Stimulated activated CD8-positive, alpha-beta memory T cell treated with anti-CD3 and anti-CD28 coated beads, Interleukin-7, amount 100 ng/mL, for 4 hours (primary cell): ENCODE results near the gene CACNA1C.

ENCODE experiments used
- DNase-seq, 2 donors: peaks; one replicate each; pipeline ENCODE4 v3.0.0-alpha.2; 2020; ENCODE audit warnings: low read depth in 2 of 2

CACNA1C gene

DNA sequence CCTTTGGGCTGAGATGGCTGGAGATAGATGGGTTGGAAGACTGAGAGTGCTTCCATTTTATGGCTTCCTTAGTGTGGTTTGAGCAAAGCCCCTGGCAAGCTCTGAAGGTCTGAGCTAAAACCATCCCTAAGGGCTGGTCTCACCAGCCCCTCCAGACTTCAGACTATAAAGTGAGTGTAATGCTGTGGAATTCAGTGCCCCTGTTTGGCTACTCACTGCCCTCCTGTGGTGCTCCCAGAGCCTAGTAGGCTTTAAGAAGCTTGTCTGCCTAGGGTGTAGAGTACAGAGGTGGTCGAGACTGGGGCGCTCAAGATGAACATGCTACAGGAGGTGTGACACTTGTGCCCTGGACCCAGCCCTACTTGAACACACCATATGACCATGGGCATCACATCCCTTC, 495.3 kb downstream of the CACNA1C start:
- DNase-seq = no peak

DNA sequence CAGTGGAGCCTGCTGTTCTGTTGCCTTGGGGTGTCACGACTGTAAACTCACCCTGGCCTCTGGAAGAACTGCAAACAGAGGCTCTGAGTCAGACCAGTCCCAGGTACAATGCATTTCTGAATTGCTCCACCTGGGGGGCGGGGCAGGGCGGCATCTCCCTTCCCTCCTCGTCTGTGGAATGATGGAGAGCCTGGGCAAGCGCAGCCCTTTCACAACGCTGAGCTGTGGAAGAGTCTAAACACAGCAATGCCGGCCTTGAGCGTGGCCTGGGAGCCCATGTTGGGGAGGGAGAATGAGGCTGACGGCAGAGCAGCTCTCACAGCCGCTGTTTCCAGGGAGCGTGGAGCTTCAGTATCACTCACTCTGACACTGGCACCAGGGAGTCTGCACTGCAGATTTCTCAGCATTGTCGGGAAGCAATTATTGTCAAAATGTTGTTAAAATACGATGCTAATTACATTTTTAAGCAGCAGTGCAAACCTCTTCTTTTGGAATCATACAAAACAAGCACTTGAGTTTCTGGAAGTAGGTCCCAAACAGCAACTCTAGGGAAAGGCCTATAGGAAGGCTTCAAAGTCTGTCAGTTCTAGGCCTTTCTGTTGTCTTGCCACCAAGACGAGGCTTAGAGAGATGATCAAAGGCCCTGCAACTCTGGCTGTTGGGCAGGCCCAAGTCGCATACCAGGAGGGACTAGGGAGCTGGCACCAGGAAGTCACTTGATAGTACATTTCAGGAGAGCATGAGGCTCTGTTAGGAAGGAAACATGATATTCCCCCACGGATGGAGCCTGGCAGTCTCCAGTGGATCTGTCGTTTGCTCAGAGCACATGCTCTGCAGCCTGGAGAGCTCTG, 498.0 kb downstream of the CACNA1C start:
- no peak for DNase-seq

DNA sequence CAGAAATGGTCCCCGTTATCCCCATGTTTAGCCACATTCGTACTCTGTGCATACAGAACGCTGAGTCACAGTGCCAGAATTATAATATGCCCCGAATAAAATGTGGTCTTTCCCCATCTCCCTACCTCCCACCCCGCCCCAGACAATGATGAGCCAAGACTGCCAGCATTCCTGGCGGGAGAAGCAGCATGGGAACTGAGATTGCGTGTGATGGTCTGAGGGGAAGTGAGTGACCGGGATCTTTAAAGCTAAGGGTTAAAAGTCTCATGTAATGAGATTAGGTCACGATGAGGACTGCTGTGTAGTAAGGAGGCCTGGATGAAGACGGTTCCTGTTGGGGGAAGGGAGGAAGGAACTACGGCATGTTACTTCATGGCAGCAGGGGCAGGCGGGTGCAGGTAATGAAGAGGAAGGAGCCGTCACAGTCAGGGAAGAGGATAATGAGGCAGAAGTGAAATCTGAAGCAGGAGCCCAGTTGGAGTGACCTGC, 498.7 kb downstream of the CACNA1C start:
- no peak for DNase-seq

DNA sequence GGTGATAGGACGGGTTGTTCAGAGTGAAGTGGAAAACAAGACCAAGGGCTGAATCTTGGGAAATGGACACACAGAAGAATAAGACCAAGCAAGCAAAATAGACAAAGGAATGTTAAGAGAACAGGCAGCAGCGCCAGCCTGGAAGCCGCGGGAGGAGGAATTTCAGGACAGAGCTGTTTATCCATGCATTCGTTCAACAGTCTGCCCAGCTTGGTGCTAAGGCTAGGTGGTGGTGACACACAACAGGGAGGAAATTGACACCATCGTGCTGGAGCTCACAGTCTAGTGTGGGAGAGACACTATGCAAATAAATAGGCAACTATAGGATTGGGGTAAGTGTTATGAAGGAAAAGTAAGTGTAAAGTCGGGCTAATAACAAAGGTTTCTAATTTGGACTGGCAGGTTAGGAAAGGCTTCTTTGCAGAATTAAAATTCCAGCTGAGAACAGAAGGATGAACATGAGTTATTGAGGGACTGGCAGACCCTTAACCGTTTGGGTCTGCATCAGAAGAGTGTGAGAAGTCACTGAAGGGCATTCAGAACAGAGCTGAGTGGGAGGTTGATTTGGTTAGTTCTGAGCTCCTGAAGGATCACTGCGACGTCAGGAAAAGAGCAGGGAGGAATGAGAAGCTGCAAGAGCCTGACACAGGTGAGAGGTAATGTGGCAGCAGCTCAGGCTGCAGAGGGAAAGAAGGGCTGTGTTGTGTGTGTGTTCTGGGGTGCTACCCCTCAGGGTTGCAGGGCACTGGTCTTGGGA, 499.4 kb downstream of the CACNA1C start:
- no peak for DNase-seq

DNA sequence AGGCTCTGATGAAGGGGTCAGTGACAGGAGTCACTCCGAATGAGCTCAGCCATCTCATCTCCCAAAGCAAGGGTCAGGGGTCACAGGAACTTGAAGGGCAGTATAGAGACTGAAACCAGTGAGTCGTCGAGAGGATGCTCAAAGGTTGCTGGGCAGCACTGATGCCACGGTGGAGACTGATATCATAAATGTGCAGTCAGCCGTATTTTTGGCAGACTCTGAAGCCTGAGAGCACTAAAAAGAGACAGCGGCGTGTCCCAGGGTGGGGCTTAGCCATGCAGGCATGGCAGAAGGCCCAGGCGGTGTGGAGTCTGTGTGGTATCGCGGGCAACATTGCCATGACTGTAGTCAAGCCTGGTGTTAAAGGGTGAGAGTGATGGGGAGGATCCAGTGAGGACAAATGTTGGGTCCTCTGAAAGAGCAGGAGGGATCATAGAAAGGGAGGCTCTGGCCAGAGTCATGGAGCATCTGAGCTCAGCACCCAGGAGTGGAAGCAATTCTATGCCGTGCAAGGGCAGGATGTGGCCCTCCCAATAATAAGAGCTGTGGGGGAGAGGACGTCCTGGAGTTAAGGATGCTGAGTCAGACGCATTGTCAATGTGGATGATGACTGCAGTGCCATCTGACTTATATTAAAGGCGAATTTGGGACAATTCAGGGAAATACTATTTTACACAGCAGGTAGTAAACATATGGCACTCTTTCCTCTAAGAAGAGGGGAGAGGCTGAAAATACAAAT, 500.8 kb downstream of the CACNA1C start:
- no peak for DNase-seq

DNA sequence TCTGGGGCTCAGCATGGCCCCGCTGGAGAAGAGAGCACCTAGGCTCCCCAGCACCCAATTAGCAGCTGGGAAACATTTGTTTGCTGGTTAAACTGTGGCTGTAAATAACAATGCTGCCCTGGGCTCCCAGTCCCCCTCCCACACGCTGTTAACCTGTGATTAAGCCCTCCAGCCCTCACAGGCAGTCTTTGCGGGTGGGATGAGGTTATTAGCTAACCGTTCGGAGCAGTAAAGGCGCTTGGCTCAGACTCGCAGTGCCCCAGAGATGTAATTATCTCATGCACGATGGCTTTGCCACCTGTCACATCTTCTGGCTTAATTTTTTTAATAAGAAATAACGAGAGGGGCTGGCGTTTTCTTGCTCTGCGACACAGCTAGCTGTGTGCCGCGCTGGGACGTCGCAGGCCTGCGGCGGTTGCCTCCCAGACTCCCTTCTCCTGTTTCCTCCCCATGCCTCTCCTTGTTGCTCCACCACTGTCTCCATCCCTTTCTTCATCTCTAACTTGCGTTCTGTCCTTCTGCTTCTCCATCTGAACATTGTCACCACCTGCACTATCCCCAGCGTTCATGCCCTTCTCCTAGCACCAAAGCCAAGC, 502.8 kb downstream of the CACNA1C start:
- DNase-seq = no peak

DNA sequence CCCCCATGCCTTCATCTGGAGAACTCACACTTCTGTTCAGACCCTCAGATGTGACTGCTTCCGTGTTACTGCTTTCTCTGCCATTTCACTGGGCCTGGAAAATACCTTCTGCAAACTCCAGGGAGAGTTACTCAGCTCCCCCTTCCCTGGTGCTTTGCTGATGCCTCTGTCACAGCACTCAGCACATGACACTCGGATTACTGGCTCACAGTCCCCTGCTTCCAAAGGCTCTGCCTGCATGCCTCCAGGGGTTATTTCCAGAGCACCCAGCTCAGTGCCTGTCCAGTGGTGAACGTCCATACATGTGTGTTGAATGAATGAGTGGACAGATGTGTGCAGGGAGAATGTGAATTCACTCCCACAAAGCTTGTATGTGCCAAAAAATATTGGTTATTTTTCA, 504.8 kb downstream of the CACNA1C start:
- no peak for DNase-seq

DNA sequence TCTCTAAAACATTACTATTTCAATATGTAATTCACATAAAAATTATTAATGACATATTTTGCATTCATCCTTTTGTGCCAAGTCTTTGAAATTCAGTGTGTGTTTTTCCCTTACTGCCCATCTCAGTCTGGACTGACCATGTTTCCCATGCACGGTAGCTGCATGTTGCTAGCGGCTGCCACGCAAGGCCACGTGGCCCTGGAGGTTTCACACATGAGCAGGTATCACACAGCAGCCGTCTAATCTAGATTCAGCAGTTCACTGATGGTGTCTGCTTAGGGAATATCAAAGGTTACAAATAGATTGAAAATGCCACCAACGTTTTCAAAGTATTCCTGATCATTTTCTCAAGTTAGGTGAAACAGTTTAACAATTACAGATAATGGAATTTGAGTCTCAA, 507.1 kb downstream of the CACNA1C start:
- no peak for DNase-seq

DNA sequence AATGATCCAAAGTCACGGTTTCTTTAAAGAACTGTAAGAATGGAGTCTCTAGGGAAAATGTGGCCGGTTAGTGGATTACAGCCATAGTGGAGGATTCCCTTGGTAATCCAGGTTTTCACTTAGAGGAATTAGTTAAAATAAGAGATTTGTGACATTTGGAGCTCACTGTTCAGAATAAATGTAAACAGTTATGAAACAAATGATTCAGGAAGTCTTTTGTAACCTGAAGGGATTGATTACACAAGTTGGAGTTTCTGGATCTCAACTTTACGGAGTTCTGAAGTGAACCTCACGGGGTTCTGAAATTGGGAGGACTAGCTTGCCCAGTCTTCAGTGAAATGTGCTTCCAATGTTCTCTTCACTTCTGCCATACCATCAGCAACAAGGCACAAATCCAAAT, 507.6 kb downstream of the CACNA1C start:
- no peak for DNase-seq

DNA sequence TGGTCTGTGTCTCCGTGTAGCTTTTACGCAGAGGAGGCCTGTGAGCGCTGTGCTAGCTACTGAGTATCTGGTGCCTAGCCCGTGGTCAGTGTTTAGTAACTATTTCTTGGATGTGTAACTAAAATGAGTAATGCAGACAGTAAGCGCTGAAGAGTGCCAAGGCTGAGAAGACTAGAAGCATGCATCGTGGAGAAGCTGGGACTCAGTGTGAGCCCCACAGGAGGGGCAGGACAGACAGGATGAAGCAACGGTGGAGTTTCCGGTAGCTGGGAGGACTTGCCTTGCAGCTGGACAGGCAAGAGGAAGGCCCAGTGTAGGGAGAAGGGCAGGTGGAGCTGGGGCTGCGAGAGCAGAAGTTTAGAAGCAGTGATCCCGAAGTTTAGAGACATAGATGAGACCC, 508.6 kb downstream of the CACNA1C start:
- DNase-seq = no peak

DNA sequence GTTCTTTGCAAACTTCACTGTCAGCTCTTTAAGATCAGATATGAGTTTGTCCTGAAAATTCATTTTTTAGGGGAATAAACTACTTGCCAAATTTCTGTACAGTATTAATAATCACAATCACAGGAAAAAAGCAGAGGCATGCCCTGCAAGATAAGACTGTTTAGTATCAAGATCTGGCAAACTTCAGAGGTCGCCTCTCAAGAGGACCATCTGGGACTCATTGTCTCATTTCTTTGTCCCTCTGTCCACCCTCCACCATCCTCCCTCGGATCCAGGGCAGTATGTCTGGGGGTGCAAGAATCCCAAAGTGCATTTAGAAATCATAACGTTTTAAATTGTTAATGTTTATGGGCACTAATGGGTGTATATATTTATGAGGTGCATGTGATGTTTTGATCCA, 509.6 kb downstream of the CACNA1C start:
- DNase-seq = no peak

DNA sequence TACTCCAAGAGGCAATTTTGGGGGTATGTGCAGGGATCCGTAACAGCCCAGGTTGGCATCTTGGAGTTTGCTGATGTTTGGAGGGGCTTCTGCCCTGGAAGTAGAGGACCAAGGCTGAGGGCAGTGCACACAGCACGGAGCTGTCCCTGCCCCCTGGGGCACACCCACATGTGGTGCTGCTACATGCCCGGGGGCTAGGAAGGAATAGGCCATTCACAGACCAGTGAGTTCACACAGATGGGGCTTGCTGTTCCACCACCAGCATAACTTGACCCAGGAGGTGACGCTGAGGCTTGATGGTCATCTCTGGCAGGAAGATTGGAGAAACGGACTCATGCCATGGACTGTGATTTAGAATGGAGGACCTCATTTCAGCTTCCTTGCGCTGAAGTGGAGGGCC, 510.9 kb downstream of the CACNA1C start:
- no peak for DNase-seq

DNA sequence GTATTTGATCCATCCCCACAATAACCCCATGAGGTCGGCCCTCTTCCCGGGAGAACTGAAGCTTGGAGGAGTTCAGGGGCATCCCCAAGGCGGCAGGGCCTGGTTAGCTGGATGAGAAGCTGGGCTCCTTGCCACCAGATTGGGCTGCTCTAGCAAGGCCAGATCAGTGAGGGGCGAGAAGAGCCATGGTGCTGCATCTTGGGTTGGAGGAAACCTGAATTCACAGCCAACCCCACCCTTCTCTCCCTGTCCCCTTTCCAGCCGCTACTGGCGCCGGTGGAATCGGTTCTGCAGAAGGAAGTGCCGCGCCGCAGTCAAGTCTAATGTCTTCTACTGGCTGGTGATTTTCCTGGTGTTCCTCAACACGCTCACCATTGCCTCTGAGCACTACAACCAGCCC, 513.4 kb downstream of the CACNA1C start:
- no peak for DNase-seq

DNA sequence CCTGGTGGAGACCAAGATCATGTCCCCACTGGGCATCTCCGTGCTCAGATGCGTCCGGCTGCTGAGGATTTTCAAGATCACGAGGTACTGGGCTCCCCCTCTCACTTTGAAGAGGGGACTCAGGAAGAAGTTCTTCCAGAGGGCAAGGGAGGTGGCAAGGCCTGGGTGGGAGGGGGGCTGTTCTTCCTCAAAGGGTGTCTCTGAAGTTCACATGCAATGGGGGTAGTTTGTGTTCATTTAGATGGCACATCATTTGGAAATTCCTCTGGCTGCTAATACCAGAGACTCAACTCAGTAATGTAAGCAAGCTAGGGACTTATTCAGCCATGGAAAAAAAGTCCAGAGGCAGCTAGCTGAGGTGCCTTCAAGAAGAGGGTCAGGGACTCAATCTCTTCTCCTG, 514.9 kb downstream of the CACNA1C start:
- DNase-seq = no peak

DNA sequence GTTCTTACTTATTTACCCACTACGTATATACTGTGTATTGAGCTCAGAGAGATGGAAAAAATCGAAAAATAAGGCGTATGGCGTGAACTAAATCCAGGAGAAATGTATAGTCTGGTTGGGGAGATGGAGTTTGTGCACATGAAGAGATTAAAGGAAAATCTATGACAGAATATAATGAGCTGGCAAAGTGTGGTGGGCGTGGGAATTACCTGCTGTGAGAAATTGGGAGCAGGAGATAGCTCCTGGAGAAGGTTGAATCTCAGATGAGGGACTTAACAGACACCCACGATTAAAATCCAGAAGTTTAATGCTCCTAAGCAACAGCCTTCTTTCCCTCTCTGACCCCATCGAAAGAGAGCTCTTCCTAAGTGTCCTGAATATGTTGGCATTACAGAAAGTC, 517.8 kb downstream of the CACNA1C start:
- DNase-seq = no peak

DNA sequence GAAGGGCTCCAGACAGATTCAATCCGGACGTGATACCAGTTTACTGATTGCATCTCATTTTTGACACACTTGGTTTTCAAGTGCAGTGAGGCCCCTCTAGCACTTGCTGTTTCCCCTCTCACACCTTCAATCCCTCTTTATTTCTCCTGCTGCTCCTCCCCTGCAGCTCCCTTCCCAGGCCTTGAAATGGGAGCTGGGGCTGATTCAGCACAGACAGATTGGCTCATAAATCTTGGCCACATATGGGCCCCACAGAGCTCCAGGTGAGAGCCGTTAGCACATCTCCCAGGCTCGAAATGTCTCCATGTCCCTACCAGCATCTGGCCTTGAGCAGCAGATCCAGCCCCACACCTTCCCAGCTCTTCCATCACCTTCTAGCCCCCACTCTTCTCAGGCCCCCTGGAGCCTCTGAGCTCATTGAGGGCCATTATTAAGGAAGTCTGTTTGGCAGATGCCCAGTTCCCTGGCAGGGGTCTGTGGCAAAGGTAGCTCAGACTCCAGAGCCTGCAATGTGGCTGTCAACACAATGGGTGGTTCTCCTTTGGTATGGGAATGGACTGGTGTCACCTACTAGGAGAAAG, 521.7 kb downstream of the CACNA1C start:
- DNase-seq = no peak

DNA sequence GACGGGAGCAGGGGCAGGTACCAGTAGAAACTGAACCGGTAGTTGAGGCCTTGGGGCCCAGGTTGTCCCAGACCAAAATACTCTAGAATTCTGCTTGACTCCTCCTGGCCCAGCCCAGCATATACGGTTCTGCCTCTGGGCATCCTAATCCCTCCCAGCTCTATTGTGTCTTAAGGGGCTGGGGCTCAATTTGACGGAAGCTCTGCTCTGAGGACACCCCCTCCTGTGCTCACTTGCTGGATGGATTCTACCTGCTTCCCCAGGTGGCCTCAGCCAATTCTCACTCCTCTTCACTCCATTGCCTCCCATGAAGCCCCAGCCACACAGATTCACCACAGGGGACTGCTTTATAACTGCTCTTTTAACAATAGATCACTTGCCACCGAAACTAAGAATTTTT, 522.5 kb downstream of the CACNA1C start:
- no peak for DNase-seq

DNA sequence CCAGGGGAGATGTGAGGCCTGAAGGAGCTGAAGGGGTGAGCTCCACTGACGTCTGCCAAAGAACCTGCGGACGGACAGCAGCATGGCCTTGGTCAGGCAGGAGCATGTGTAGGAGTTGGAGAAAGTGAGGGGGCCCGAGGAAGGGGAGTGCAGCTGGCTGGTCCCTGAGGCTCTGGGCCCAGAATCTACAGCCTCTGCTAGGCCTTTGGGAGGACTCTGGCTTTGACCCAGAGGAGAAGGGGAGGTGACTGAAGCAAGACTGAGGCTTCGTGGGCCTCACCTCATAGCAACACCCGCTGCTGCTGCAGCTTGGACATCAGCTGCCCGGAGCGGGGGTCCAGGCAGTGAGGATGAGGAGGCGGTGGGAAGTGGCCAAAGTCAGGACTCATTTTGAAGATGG, 525.4 kb downstream of the CACNA1C start:
- no peak for DNase-seq

DNA sequence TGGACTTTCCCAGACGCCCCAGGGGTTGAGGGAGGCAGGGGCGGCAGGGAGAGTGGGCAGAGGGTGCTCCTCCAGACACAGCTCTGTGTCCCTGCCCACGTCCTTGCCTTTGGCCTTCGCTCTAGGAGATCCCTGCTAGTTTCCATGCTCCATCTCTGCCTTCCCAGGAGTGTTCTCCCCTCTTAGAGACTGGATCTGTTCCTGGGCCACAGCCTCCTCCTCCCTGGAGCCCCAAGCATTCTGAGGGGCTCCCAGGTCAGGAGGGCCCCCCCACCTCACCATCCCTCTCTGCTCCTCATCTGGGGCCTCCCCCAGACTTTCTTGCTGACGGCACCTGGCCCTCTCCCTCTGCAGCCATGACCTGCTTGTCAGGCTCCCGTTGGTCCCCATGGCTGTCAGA, 526.0 kb downstream of the CACNA1C start:
- no peak for DNase-seq

DNA sequence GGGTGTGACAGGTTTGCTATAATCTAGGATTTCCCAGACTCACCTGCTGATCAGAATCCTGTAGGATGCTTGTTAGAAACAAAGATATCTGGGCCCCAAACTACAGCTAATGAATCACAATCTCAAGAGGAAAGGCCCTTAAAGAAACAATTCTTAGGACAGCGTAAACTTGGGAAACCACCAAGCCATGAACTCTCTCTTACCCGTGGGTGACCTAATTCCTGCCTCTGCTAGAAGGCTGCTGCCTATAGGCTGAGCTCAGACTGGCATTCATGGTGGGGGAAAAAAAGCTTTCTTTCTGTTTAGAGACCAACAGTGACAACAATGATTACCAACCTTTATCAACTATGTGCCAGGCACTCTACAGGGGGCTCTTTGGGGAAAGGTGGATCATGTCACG, 528.0 kb downstream of the CACNA1C start:
- no peak for DNase-seq

DNA sequence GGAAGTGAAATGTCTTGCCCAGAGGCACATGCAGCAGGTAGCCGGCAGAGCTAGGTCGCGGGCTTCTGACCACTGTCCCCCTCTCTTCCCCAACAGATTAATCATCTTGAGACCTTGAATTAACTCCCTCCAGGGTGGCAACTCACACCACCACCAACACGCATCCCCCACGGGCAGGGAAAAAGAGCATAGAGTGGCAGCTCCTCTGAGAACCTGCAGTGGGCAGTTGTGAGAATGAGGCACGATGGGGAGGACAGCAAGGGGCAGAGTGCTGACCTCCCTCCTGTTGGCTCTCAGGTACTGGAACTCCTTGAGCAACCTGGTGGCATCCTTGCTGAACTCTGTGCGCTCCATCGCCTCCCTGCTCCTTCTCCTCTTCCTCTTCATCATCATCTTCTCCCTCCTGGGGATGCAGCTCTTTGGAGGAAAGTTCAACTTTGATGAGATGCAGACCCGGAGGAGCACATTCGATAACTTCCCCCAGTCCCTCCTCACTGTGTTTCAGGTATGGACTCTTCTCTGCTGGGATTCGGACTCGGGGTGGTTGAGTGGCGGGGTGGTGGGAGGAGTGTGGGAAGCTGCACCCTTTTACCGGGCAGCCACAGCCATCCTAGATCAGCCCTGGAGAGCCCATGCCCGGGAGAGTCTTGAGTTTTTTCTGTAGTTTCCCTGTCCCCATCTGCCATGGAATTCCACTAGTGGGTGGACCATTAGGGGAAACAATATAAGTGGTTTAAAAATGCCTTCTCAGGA, 528.7 kb downstream of the CACNA1C start:
- DNase-seq = no peak
